ENCODE results near the gene GRK1.

- no peak for TF ChIP-seq CTCF (IDR thresholded peaks at IDR 0.05; ENCODE audit: insufficient read depth, low read depth, low read length)
- no peak for TF ChIP-seq EZH2 (IDR thresholded peaks at IDR 0.05; ENCODE audit: insufficient read depth, low read length)
Measured at GRCh38 chr13:113786262-113786841, 119.3 kb downstream of the GRK1 start.
